Ovary (tissue), 3 donors: Measurements from ENCODE around the gene DGCR8.

Experiments used
- EP300 ChIP-seq: sonication (generic); formaldehyde crosslinking; IDR thresholded peaks from one replicate; pipeline ENCODE4 v1.6.1; 2017; ENCODE audit warnings: antibody characterized with exemption
- POLR2A ChIP-seq: fragments of 450-650 bp; IDR thresholded peaks from one replicate; pipeline ENCODE4 v1.6.1; 2017; ENCODE audit warnings: antibody characterized with exemption, mild to moderate bottlenecking, moderate library complexity
- TF ChIP-seq, protein P1 (sequence below), 3 donors: fragments of 450-650 bp in 2 of 3; fragments of 200-600 bp in 1 of 3; IDR thresholded peaks; one replicate each; pipeline versions ENCODE4 v1.5.1 to v1.8.0; 2016 to 2022; ENCODE audit warnings: antibody characterized with exemption in 3 of 3, mild to moderate bottlenecking in 1 of 3
- donor health status: DM: no; HTN: no; CAD: no.

DNA sequence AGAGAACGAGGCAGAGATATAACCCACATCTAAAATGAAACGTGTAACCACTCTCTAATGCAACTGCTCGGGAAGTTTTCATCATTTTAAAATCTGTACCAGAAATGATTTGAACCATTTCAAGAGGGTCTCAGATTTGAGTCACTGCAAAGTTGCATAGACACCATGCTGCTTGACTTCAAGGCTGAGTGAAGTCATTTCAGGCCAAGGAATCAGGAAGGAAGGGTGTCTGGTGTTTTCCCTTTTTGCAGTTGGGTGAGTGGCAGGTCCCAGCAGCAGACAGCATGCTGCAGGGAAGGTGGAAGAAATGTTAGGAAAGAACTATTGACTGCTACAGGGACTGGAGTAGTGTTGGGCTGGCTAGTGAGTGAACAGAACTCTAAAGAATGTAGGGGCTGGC lies 42.6 kb upstream of the DGCR8 start:
- TF ChIP-seq, protein P1, sequence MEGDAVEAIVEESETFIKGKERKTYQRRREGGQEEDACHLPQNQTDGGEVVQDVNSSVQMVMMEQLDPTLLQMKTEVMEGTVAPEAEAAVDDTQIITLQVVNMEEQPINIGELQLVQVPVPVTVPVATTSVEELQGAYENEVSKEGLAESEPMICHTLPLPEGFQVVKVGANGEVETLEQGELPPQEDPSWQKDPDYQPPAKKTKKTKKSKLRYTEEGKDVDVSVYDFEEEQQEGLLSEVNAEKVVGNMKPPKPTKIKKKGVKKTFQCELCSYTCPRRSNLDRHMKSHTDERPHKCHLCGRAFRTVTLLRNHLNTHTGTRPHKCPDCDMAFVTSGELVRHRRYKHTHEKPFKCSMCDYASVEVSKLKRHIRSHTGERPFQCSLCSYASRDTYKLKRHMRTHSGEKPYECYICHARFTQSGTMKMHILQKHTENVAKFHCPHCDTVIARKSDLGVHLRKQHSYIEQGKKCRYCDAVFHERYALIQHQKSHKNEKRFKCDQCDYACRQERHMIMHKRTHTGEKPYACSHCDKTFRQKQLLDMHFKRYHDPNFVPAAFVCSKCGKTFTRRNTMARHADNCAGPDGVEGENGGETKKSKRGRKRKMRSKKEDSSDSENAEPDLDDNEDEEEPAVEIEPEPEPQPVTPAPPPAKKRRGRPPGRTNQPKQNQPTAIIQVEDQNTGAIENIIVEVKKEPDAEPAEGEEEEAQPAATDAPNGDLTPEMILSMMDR (IDR thresholded peaks at IDR 0.05) = no peak
- TF ChIP-seq POLR2A = no peak
- TF ChIP-seq EP300 = no peak
